ENCODE measurements around the gene CEP192. TPM values are rescaled to one million over a fixed set of nuclear protein-coding genes. Genes with fewer than 3 reads are reported as not detected.
"Not testable (repeated sequence)": the region's sequence is repeated elsewhere in the genome, so short reads cannot be mapped to it uniquely, and the experiment has no call there.

CEP192 gene
- total and polyA plus RNA-seq, 3 donors from 2014 or later: 34.1 to 77.3 (median 61.2) TPM

DNA sequence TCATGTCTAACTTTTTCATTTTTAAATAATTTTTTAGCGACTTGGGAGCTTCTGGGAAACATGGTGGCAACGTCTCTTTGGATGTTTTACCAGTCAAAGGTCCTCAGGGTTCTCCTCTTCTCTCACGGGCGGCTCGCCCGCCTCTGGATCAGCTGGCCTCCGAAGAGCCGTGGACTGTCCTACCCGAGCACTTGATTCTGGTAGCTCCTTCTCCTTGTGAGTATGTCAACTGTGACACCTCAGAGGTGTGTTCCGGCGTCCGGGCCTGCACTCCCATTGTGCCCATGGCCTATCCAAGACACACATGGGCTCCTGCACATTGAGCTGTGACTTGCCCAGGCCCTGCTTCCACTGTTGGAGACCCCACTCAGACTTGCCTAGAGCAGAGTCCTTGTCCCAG is 104.3 kb downstream of the CEP192 start:
- Histone ChIP-seq H3K27ac (no peak overlapping the region), H3K4me1 (no peaks in the 10 kb centered on the region), H3K4me3 (no peak overlapping the region), H3K9me3 (no peaks in the 10 kb centered on the region), H3K27me3 (no peaks in the 10 kb centered on the region), H3K36me3 (ENCODE audit: low read depth, missing control alignments) (no peaks in the 10 kb centered on the region)
- intact Hi-C loops (cut with DNase I; ENCODE audit: low total_unique reads): no loop called here
- no peak for DNase-seq
- TF ChIP-seq, protein P1, sequence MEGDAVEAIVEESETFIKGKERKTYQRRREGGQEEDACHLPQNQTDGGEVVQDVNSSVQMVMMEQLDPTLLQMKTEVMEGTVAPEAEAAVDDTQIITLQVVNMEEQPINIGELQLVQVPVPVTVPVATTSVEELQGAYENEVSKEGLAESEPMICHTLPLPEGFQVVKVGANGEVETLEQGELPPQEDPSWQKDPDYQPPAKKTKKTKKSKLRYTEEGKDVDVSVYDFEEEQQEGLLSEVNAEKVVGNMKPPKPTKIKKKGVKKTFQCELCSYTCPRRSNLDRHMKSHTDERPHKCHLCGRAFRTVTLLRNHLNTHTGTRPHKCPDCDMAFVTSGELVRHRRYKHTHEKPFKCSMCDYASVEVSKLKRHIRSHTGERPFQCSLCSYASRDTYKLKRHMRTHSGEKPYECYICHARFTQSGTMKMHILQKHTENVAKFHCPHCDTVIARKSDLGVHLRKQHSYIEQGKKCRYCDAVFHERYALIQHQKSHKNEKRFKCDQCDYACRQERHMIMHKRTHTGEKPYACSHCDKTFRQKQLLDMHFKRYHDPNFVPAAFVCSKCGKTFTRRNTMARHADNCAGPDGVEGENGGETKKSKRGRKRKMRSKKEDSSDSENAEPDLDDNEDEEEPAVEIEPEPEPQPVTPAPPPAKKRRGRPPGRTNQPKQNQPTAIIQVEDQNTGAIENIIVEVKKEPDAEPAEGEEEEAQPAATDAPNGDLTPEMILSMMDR (IDR thresholded peaks at IDR 0.05): no peak
- WGBS, 2 donors: 94 to 97% methylated on average over 9 to 12 of the region's 12 CpGs

DNA sequence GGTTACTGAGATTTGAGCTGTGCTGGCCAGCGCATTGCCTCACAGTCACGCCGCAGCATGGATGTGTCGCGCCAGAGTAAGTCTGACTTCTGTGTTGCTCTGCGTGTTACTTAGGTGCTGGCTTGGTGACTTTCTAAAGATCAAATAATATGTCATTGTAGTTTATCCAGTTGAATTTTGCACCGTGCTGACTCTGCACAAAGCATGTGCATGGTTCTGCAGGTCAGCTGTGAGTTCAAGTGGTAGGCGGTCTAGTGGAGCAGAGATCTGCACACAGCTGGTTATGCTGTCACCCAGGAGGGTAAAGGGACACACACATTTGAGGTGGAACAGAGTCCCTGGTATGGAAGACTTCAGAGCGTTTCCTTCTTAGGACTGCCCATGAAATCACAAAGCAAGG is 105.1 kb downstream of the CEP192 start:
- DNase-seq: no peak
- H3K27ac ChIP-seq: no peak overlapping the region
- no peaks in the 10 kb centered on the region for H3K36me3 ChIP-seq (ENCODE audit: low read depth, missing control alignments)
- TF ChIP-seq, protein P1 (IDR thresholded peaks at IDR 0.05): no peak
- TF ChIP-seq POLR2A (IDR thresholded peaks at IDR 0.05): no peak
- intact Hi-C loops (cut with DNase I; ENCODE audit: low total_unique reads): no loop called here
- H3K4me1 ChIP-seq: no peaks in the 10 kb centered on the region
- H3K9me3 ChIP-seq: no peaks in the 10 kb centered on the region
- H3K4me3 ChIP-seq: no peak overlapping the region
- WGBS, 2 donors: 95 to 98% methylated on average over 9 of the region's 9 CpGs
- no peaks in the 10 kb centered on the region for H3K27me3 ChIP-seq

GRCh38 chr18:13096719-13097118 is 105.6 kb downstream of the CEP192 start:
- no peaks in the 10 kb centered on the region for H3K4me1 ChIP-seq
- H3K36me3 ChIP-seq (ENCODE audit: low read depth, missing control alignments): no peaks in the 10 kb centered on the region
- DNase-seq: no peak
- TF ChIP-seq, protein P1 (IDR thresholded peaks at IDR 0.05): no peak
- no peak for TF ChIP-seq POLR2A (IDR thresholded peaks at IDR 0.05)
- H3K9me3 ChIP-seq: no peaks in the 10 kb centered on the region
- intact Hi-C loops (cut with DNase I; ENCODE audit: low total_unique reads): no loop called here
- 90 to 96% methylated on average over 3 of the region's 3 CpGs for WGBS, 2 donors
- no peak overlapping the region for H3K4me3 ChIP-seq
- H3K27me3 ChIP-seq: no peaks in the 10 kb centered on the region
- no peak overlapping the region for H3K27ac ChIP-seq

- H3K36me3 ChIP-seq (ENCODE audit: low read depth, missing control alignments); H3K4me3 ChIP-seq; H3K27ac ChIP-seq; H3K4me1 ChIP-seq; intact Hi-C loops (cut with DNase I; ENCODE audit: low total_unique reads); DNase-seq; H3K27me3 ChIP-seq; H3K9me3 ChIP-seq: not testable (repeated sequence)
- 86 to 89% methylated on average over 1 to 19 of the region's 26 CpGs for WGBS, 2 donors
Observed at GRCh38 chr18:13098104-13098503, 106.9 kb downstream of the CEP192 start.

GRCh38 chr18:13099113-13099512 is 108.0 kb downstream of the CEP192 start:
- no peaks in the 10 kb centered on the region for H3K27me3 ChIP-seq
- no peaks in the 10 kb centered on the region for H3K9me3 ChIP-seq
- TF ChIP-seq, protein P1 (IDR thresholded peaks at IDR 0.05): no peak
- no peak for TF ChIP-seq POLR2A (IDR thresholded peaks at IDR 0.05)
- WGBS, 2 donors: 87 to 99% methylated on average over 7 to 9 of the region's 10 CpGs
- H3K27ac ChIP-seq: no peak overlapping the region
- DNase-seq: no peak
- H3K4me3 ChIP-seq: no peak overlapping the region
- H3K4me1 ChIP-seq: no peaks in the 10 kb centered on the region
- no peaks in the 10 kb centered on the region for H3K36me3 ChIP-seq (ENCODE audit: low read depth, missing control alignments)
- intact Hi-C loops (cut with DNase I; ENCODE audit: low total_unique reads): no loop called here

Data from testis (tissue), 3 donors.